Measurements from ENCODE around the gene SERPING1. TPM values are rescaled to one million over a fixed set of nuclear protein-coding genes. Genes with fewer than 3 reads are reported as not detected.

Gene SERPING1
- polyA plus RNA-seq, 1 of the 3 experiments (the other 2 are of a cell fraction), result 4.5 TPM

GRCh38 chr11:57649826-57650738, 52.6 kb downstream of the SERPING1 start, which contains the start of gene YPEL4:
YPEL4 (minus strand) TSS chr11:57649912; CDS start chr11:57647107, 2,805 bp downstream.
- DNase-seq, result peak; percentile 88
- H4K20me1 ChIP-seq (ENCODE audit: insufficient read depth), result peaks cover 22% of the 10 kb centered on the region
- peak within 1 kb of the TSS; percentile 28 to 71; a peak in 2 of 4 replicates for H3K27ac ChIP-seq (ENCODE audit: low read depth in 2 of 2, low read length in 1 of 2)
- POLR2A ChIA-PET, result interaction anchor here (1.0 kb wide), 2 partner anchors 82 to 92 kb away, joined by 3 to 4 read pairs; partner anchors contain the start of gene UBE2L6
- no peaks in the 10 kb centered on the region for H3K79me2 ChIP-seq (ENCODE audit: insufficient read depth)
- CTCF ChIA-PET, result interaction anchor here (2.9 to 17.7 kb wide), 2 partner anchors 10 to 79 kb away, joined by 15 to 326 read pairs; partner anchors contain the start of gene UBE2L6
- H3F3A ChIP-seq (replicated peaks; ENCODE audit: insufficient read depth), result peaks cover 21% of the 10 kb centered on the region
- peak within 1 kb of the TSS; percentile 68 to 69 for H3K4me3 ChIP-seq (ENCODE audit: low read depth in 2 of 2, low read length in 1 of 2)
- H3K36me3 ChIP-seq (replicated peaks in 1 of 2; ENCODE audit: control insufficient read depth in 1 of 2, insufficient read depth in 2 of 2, low read length in 1 of 2), result peaks cover 0 to 4% of the 10 kb centered on the region in 2 experiments
- peaks cover 16 to 35% of the 10 kb centered on the region in 2 experiments; a peak in 3 of 4 replicates for H3K4me1 ChIP-seq (ENCODE audit: control insufficient read depth in 1 of 2, insufficient read depth in 2 of 2, low read depth in 1 of 2, low read length in 1 of 2)
- H3K4me2 ChIP-seq, result peak within 1 kb of the TSS; percentile 99
- no peaks in the 10 kb centered on the region for H3K9me2 ChIP-seq
- H3K9ac ChIP-seq, result peak within 1 kb of the TSS; percentile 51
- H2AFZ ChIP-seq (ENCODE audit: low read depth), result no peak within 1 kb of the TSS
- TF ChIP-seq JUND (IDR thresholded peaks at IDR 0.05), result peak; percentile 55
- no peak for TF ChIP-seq MEF2A (IDR thresholded peaks at IDR 0.05; ENCODE audit: borderline replicate concordance, low read depth)
- no peak for TF ChIP-seq CHD2 (IDR thresholded peaks at IDR 0.05; ENCODE audit: low read length, partially characterized antibody)
- no peak for TF ChIP-seq TAF1 (IDR thresholded peaks at IDR 0.05; ENCODE audit: borderline replicate concordance, low read depth, low read length)
- TF ChIP-seq GABPA (IDR thresholded peaks at IDR 0.05; ENCODE audit: low read depth), result no peak
- TF ChIP-seq FOSL2 (IDR thresholded peaks at IDR 0.05; ENCODE audit: borderline replicate concordance, low read depth), result peak; percentile 68; the same call in 1 of the 2 replicates
- no peak for TF ChIP-seq EZH2phosphoT487 (IDR thresholded peaks at IDR 0.05; ENCODE audit: borderline replicate concordance, low read depth)
- 23% methylated on average over 15 of the region's 15 CpGs for WGBS (ENCODE audit: low lambda C conversion rate)
- no peaks in the 10 kb centered on the region for H3K9me3 ChIP-seq
- no peaks in the 10 kb centered on the region for H3K27me3 ChIP-seq (ENCODE audit: insufficient read depth)

DNA sequence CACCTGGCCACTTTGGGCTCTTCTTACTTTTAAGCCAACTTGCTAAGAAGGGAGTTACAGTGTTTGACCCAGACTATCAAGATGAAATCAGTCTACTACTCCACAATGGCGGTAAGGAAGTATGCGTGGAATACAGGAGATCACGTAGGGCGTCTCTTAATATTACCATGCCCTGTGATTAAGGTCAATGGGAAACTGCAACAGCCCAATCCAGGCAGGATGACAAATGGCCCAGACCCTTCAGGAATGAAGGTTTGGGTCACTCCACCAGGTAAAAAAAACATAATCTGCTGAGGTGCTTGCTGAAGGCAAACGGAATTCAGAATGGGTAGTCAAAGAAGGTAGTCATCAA, 53.2 kb downstream of the SERPING1 start:
- H2AFZ ChIP-seq (ENCODE audit: low read depth), result no peak overlapping the region
- no peaks in the 10 kb centered on the region for H3K9me3 ChIP-seq
- peaks cover 0 to 4% of the 10 kb centered on the region in 2 experiments for H3K36me3 ChIP-seq (replicated peaks in 1 of 2; ENCODE audit: control insufficient read depth in 1 of 2, insufficient read depth in 2 of 2, low read length in 1 of 2)
- WGBS (ENCODE audit: low lambda C conversion rate), result 92% methylated on average over 5 of the region's 5 CpGs
- CTCF ChIA-PET, result interaction anchor here (2.9 kb wide), 1 partner anchor 11 kb away, joined by 15 read pairs; no protein-coding TSS in a partner anchor
- no peak for DNase-seq
- no peaks in the 10 kb centered on the region for H3K27me3 ChIP-seq (ENCODE audit: insufficient read depth)
- H3K27ac ChIP-seq (ENCODE audit: low read depth in 2 of 2, low read length in 1 of 2), result no peak overlapping the region
- peaks cover 17% of the 10 kb centered on the region for H3F3A ChIP-seq (replicated peaks; ENCODE audit: insufficient read depth)
- H3K4me2 ChIP-seq, result no peak overlapping the region
- no peak overlapping the region for H3K9ac ChIP-seq
- H3K4me1 ChIP-seq (ENCODE audit: control insufficient read depth in 1 of 2, insufficient read depth in 2 of 2, low read depth in 1 of 2, low read length in 1 of 2), result peaks cover 12 to 35% of the 10 kb centered on the region in 2 experiments; a peak in 3 of 4 replicates
- peaks cover 15% of the 10 kb centered on the region; the same call in 1 of the 2 replicates for H4K20me1 ChIP-seq (ENCODE audit: insufficient read depth)
- H3K79me2 ChIP-seq (ENCODE audit: insufficient read depth), result no peaks in the 10 kb centered on the region
- POLR2A ChIA-PET, result no interaction called here
- H3K9me2 ChIP-seq, result no peaks in the 10 kb centered on the region
- no peak overlapping the region for H3K4me3 ChIP-seq (ENCODE audit: low read depth in 2 of 2, low read length in 1 of 2)
- TF ChIP-seq MAX (IDR thresholded peaks at IDR 0.05; ENCODE audit: low read depth), result no peak

- H4K20me1 ChIP-seq (ENCODE audit: insufficient read depth), result peaks cover 10% of the 10 kb centered on the region; the same call in 1 of the 2 replicates
- no peak overlapping the region for H3K9ac ChIP-seq
- TF ChIP-seq TCF12 (IDR thresholded peaks at IDR 0.05) (no peak), USF1 (IDR thresholded peaks at IDR 0.05; ENCODE audit: borderline replicate concordance, low read depth) (no peak), FOXM1 (IDR thresholded peaks at IDR 0.05; ENCODE audit: low read depth) (no peak), SIN3A (IDR thresholded peaks at IDR 0.05; ENCODE audit: borderline replicate concordance, low read depth, low read length) (no peak), JUND (IDR thresholded peaks at IDR 0.05) (no peak), MAX (IDR thresholded peaks at IDR 0.05; ENCODE audit: low read depth) (no peak), NRF1 (IDR thresholded peaks at IDR 0.05; ENCODE audit: low read depth, low read length) (no peak), EZH2phosphoT487 (IDR thresholded peaks at IDR 0.05; ENCODE audit: borderline replicate concordance, low read depth) (no peak), RCOR1 (IDR thresholded peaks at IDR 0.05; ENCODE audit: low read length) (no peak), GABPA (IDR thresholded peaks at IDR 0.05; ENCODE audit: low read depth) (no peak)
- H3K4me1 ChIP-seq (ENCODE audit: control insufficient read depth in 1 of 2, insufficient read depth in 2 of 2, low read depth in 1 of 2, low read length in 1 of 2), result peaks cover 11 to 35% of the 10 kb centered on the region in 2 experiments; a peak in 3 of 4 replicates
- no peak overlapping the region for H3K27ac ChIP-seq (ENCODE audit: low read depth in 2 of 2, low read length in 1 of 2)
- no peak for DNase-seq
- no peak overlapping the region for H3K4me2 ChIP-seq
- H3K4me3 ChIP-seq (ENCODE audit: low read depth in 2 of 2, low read length in 1 of 2), result no peak overlapping the region
- H2AFZ ChIP-seq (ENCODE audit: low read depth), result no peak overlapping the region
- WGBS (ENCODE audit: low lambda C conversion rate), result 86% methylated on average over 7 of the region's 7 CpGs
- H3K9me2 ChIP-seq, result no peaks in the 10 kb centered on the region
- H3F3A ChIP-seq (replicated peaks; ENCODE audit: insufficient read depth), result peaks cover 19% of the 10 kb centered on the region
- H3K9me3 ChIP-seq, result no peaks in the 10 kb centered on the region
- ChIA-PET POLR2A (no interaction called here), CTCF (interaction anchor here (1.0 to 2.8 kb wide), 3 partner anchors 11 to 149 kb away, joined by 4 to 10 read pairs (median 9); partner anchors contain the start of gene UBE2L6)
- peaks cover 0 to 2% of the 10 kb centered on the region in 2 experiments for H3K36me3 ChIP-seq (replicated peaks in 1 of 2; ENCODE audit: control insufficient read depth in 1 of 2, insufficient read depth in 2 of 2, low read length in 1 of 2)
- no peaks in the 10 kb centered on the region for H3K27me3 ChIP-seq (ENCODE audit: insufficient read depth)
- no peaks in the 10 kb centered on the region for H3K79me2 ChIP-seq (ENCODE audit: insufficient read depth)
Measured at GRCh38 chr11:57651408-57651807, 53.9 kb downstream of the SERPING1 start.
